ENCODE measurements around the gene PNMA3. TPM values are rescaled to one million over a fixed set of nuclear protein-coding genes. Genes with fewer than 3 reads are reported as not detected.

PNMA3 gene
- total RNA-seq, 2 experiments from 2014 or later: 1.1 to 1.4 TPM

Other genes starting within 250 kb of the PNMA3 start
- gene CETN2, start 225.7 kb upstream of the PNMA3 start, total RNA-seq: 1 to 10 TPM; 8.3 to 8.8 TPM
- 10 to 100 TPM; 15.0 to 15.8 TPM for gene NSDHL, start 225.4 kb upstream of the PNMA3 start, total RNA-seq
- 1 to 10 TPM; 1.6 to 1.7 TPM for gene ZNF185, start 158.4 kb upstream of the PNMA3 start, total RNA-seq
- gene PNMA5, start 62.4 kb upstream of the PNMA3 start, total RNA-seq: not detected
- gene PNMA6A, start 16.0 kb downstream of the PNMA3 start, total RNA-seq: under 1 TPM; 0.40 to 0.43 TPM
- gene MAGEA1, start 122.8 kb downstream of the PNMA3 start, total RNA-seq: not detected

Data from activated CD8-positive, alpha-beta T cell treated with anti-CD3 and anti-CD28 coated beads for 36 hours (primary cell).